ENCODE measurements around the gene ACAP1. TPM values are rescaled to one million over a fixed set of nuclear protein-coding genes. Genes with fewer than 3 reads are reported as not detected.
A peak's percentile ranks its signal among the peaks of the same experiment; 100 is the strongest.
"Not testable (repeated sequence)": the region's sequence is repeated elsewhere in the genome, so short reads cannot be mapped to it uniquely, and the experiment has no call there.

ACAP1 gene
- total and polyA plus RNA-seq, 8 donors: 4.4 to 33.3 (median 10.5) TPM

DNA sequence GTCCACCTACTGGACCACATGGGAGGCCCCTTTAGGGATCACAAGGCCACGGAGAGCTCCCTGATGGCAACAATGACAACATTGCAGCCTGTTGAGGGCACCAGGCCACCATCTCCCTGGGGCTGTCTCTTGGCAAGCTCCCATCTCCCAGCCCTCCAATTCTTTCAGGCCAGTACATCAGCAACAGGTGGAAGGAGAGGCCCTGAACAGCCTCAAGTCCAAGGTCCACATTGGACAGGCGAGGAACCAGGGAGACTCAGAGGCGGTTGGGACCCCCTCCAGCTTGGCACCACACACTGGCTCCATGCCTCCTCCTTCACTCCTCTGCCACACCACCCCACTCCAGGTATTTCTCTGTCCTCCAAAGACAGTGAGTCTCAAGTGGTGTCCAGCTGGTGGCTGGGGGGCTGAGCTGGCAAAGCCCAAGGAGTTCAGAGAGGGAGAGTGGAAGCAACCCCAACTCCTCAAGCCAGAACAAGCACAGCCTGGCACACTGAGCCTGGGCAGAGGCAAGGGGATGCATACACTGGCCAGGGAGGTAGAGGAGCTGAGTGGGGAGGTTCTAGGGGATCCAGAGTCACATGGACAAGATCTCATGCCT is 1.3 kb upstream of the ACAP1 start:
- intact Hi-C loops (cut with DNase I; ENCODE audit: low total_unique reads): no loop called here
- DNase-seq: no peak
- Histone ChIP-seq H3K36me3 (no peaks in the 10 kb centered on the region), H3K27ac (no peak overlapping the region), H3K27me3 (peaks cover 0 to 40% (median 4%) of the 10 kb centered on the region in 3 donors), H3K4me1 (peaks cover 6 to 17% (median 10%) of the 10 kb centered on the region in 4 donors), H3K9me3 (no peaks in the 10 kb centered on the region), H3K4me3 (no peak overlapping the region)
- no peak for TF ChIP-seq POLR2AphosphoS5 (IDR thresholded peaks at IDR 0.05)
- no peak for TF ChIP-seq POLR2A (IDR thresholded peaks at IDR 0.05)
- no peak for TF ChIP-seq EP300 (IDR thresholded peaks at IDR 0.05)
- TF ChIP-seq, protein P1, sequence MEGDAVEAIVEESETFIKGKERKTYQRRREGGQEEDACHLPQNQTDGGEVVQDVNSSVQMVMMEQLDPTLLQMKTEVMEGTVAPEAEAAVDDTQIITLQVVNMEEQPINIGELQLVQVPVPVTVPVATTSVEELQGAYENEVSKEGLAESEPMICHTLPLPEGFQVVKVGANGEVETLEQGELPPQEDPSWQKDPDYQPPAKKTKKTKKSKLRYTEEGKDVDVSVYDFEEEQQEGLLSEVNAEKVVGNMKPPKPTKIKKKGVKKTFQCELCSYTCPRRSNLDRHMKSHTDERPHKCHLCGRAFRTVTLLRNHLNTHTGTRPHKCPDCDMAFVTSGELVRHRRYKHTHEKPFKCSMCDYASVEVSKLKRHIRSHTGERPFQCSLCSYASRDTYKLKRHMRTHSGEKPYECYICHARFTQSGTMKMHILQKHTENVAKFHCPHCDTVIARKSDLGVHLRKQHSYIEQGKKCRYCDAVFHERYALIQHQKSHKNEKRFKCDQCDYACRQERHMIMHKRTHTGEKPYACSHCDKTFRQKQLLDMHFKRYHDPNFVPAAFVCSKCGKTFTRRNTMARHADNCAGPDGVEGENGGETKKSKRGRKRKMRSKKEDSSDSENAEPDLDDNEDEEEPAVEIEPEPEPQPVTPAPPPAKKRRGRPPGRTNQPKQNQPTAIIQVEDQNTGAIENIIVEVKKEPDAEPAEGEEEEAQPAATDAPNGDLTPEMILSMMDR (IDR thresholded peaks at IDR 0.05): no peak
- 56 to 86% (median 74%) methylated on average over 3 of the region's 3 CpGs for WGBS, 5 donors

DNA sequence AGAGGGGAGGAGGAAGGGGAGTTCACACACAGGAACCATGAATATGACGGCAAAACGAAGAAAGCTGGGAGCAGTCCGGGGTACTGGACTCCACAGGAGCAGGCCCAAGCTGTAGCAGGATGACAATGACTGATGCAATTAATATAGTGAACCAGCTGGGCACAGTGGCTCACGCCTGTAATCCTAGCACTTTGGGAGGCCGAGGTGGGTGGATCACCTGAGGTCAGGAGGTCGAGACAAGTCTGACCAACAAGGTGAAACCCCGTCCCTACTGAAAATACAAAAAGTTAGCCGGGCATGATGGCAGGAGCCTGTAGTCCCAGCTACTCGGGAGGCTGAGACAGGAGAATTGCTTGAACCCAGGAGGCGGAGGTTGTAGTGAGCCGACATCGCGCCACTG is 564 bp upstream of the ACAP1 start:
- H3K36me3 ChIP-seq; DNase-seq; H3K4me3 ChIP-seq; H3K9me3 ChIP-seq; intact Hi-C loops (cut with DNase I; ENCODE audit: low total_unique reads); H3K4me1 ChIP-seq: not testable (repeated sequence)
- Histone ChIP-seq H3K27me3 (peaks cover 0 to 42% (median 9%) of the 10 kb centered on the region in 3 donors), H3K27ac (peak overlapping the region in 2 of 5 donors; percentile 40 to 80)
- WGBS, 5 donors: 75 to 81% (median 77%) methylated on average over 13 of the region's 13 CpGs

DNA sequence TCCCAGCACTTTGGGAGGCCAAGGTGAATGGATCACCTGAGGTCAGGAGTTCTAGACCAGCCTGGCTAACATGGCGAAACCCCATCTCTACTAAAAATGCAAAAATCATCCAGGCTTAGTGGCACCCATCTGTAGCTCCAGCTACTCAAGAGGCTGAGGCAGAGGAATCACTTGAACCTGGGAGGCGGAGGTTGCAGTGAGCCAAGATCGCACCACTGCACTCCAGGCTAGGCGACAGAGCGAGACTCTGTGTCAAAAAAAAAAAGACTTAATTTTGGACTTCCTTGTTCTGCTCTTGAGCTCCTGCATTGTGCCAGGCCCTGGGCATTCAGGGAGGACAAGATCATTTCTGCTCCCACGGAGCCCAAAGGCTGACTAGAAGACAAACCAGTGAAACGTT is 1.3 kb downstream of the ACAP1 start:
- Histone ChIP-seq H3K27me3 (peaks cover 0 to 60% (median 17%) of the 10 kb centered on the region in 3 donors), H3K27ac (peak overlapping the region in 1 of 5 donors; percentile 80), H3K4me3 (peak overlapping the region in 3 of 4 donors; percentile 15 to 44 (median 36))
- DNase-seq; intact Hi-C loops (cut with DNase I; ENCODE audit: low total_unique reads); H3K9me3 ChIP-seq; H3K4me1 ChIP-seq; H3K36me3 ChIP-seq: not testable (repeated sequence)
- 61 to 77% (median 73%) methylated on average over 7 of the region's 7 CpGs for WGBS, 5 donors

DNA sequence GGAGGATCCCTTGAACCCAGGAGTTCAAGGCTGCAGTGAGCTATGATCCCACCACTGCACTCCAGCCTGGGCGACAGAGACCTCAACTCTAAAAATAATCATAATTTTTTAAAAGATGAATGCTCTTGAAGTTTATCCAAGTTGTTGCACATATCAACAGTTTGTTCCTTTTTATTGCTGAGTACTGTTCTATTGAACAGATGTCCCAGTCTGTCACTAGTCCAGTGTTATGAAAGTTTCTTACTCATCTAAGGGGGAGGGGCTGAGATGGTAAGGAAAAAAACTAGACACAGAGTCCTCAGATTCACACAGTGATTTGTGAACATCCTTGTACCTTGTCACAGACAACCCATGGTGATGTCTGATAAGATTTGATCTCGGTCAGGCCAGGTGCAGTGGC is 3.9 kb downstream of the ACAP1 start:
- H3K9me3 ChIP-seq: no peaks in the 10 kb centered on the region
- TF ChIP-seq POLR2A (IDR thresholded peaks at IDR 0.05) (no peak), EP300 (IDR thresholded peaks at IDR 0.05) (no peak), POLR2AphosphoS5 (IDR thresholded peaks at IDR 0.05) (no peak)
- TF ChIP-seq, protein P1 (IDR thresholded peaks at IDR 0.05): no peak
- no peak overlapping the region for H3K27ac ChIP-seq
- intact Hi-C loops (cut with DNase I; ENCODE audit: low total_unique reads): loop anchor here (10.0 kb wide), 1 partner anchor 65 kb away; no protein-coding TSS in a partner anchor
- H3K27me3 ChIP-seq: peaks cover 0 to 55% (median 24%) of the 10 kb centered on the region in 3 donors
- DNase-seq: no peak
- no peak overlapping the region for H3K4me3 ChIP-seq
- peaks cover 0 to 12% (median 0%) of the 10 kb centered on the region in 4 donors for H3K36me3 ChIP-seq
- WGBS, 5 donors: 66 to 85% (median 78%) methylated on average over 2 of the region's 2 CpGs
- H3K4me1 ChIP-seq: peaks cover 0 to 8% (median 2%) of the 10 kb centered on the region in 4 donors

DNA sequence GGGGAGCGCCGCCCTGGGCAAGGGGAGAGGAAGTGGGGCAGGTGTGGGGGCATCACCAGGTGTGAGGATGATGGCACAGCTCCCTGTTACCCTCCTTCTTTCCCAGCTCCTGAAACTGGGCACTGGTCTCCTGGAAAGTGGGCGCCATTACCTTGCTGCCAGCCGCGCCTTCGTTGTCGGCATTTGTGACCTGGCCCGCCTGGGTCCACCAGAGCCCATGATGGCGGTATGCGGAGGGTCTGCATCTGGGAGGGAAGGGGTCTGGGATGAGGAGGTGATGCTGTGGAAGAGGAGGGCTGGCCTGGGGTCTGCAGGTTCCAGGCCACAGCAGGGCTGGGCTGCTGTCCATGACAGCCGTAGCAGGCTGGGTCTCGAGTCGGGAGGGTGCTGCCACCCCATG is 5.5 kb downstream of the ACAP1 start:
- H3K27ac ChIP-seq: no peak overlapping the region
- H3K36me3 ChIP-seq: peaks cover 0 to 15% (median 0%) of the 10 kb centered on the region in 4 donors
- peaks cover 0 to 40% (median 20%) of the 10 kb centered on the region in 3 donors for H3K27me3 ChIP-seq
- no peak overlapping the region for H3K4me3 ChIP-seq
- TF ChIP-seq, protein P1 (IDR thresholded peaks at IDR 0.05): no peak
- TF ChIP-seq POLR2AphosphoS5 (IDR thresholded peaks at IDR 0.05): no peak
- no peak for TF ChIP-seq POLR2A (IDR thresholded peaks at IDR 0.05)
- TF ChIP-seq EP300 (IDR thresholded peaks at IDR 0.05): no peak
- H3K4me1 ChIP-seq: peaks cover 0 to 8% (median 0%) of the 10 kb centered on the region in 4 donors
- intact Hi-C loops (cut with DNase I; ENCODE audit: low total_unique reads): loop anchor here (10.0 kb wide), 1 partner anchor 67 kb away; no protein-coding TSS in a partner anchor
- no peak for DNase-seq
- H3K9me3 ChIP-seq: no peaks in the 10 kb centered on the region
- 88 to 98% (median 91%) methylated on average over 12 to 13 of the region's 13 CpGs for WGBS, 5 donors

Measured in stomach (tissue), 9 donors.